Nephron progenitor cell (in vitro differentiated cells): ENCODE results near the gene PASK.

Experiments
- DNase-seq: peaks from one replicate; pipeline ENCODE4 v3.0.0; 2021
- H3K27ac Mint-ChIP-seq: 2 replicates; pipeline ENCODE4 v1.8.0; 2021; ENCODE audit warnings: mild to moderate bottlenecking, moderate library complexity, mixed read lengths
- H3K27me3 Mint-ChIP-seq: 2 replicates; pipeline ENCODE4 v1.8.0; 2021; ENCODE audit warnings: mild to moderate bottlenecking, low read depth, mixed read lengths; ENCODE audit not compliant: poor library complexity
- H3K36me3 Mint-ChIP-seq: 2 replicates; pipeline ENCODE4 v1.8.0; 2021; ENCODE audit warnings: low read depth, mixed read lengths
- H3K4me1 Mint-ChIP-seq: 2 replicates; pipeline ENCODE4 v1.8.0; 2021; ENCODE audit warnings: mixed read lengths
- H3K4me3 Mint-ChIP-seq: 2 replicates; pipeline ENCODE4 v1.8.0; 2021; ENCODE audit warnings: mild to moderate bottlenecking, moderate library complexity, mixed read lengths
- H3K9me3 Mint-ChIP-seq: 2 replicates; pipeline ENCODE4 v1.8.0; 2021; ENCODE audit warnings: mild to moderate bottlenecking, moderate library complexity, mixed read lengths
- TF ChIP-seq, protein P1 (sequence below): fragments of 200-600 bp; sonication (generic); IDR thresholded peaks from 2 replicates; pipeline ENCODE4 v1.5.0; 2021; ENCODE audit warnings: antibody characterized with exemption

PASK gene

DNA sequence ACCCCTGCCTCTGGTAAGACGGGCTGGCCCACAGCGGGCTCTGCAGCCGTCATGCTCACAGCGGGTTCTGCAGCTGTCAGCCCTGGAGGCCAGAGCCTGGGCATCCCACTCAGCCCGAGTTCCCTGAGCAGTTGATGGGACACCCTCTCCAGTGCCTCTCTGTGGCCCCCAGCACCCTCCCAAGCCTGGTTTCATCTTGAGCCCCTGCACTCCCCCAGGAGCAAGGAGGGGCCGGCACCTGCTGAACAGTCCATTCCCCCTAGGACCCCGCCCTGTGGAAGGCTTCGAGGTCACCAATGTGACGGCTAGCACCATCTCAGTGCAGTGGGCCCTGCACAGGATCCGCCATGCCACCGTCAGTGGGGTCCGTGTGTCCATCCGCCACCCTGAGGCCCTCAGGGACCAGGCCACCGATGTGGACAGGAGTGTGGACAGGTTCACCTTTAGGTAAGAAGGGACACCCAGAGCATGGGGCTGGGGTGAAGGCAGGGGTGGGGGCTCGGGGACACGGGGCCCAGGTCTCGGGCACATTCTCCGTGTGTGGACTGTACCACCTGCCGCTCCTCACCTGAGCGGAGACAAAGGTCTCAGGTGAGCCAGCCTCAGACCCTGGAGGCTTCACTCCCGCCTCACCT lies 81.7 kb downstream of the PASK start:
- no peaks in the 10 kb centered on the region for H3K9me3 Mint-ChIP-seq
- no peaks in the 10 kb centered on the region for H3K36me3 Mint-ChIP-seq
- H3K27me3 Mint-ChIP-seq = peaks cover 48% of the 10 kb centered on the region
- H3K4me1 Mint-ChIP-seq = peaks cover 14% of the 10 kb centered on the region
- no peak for DNase-seq
- no peak overlapping the region for H3K27ac Mint-ChIP-seq
- TF ChIP-seq, protein P1, sequence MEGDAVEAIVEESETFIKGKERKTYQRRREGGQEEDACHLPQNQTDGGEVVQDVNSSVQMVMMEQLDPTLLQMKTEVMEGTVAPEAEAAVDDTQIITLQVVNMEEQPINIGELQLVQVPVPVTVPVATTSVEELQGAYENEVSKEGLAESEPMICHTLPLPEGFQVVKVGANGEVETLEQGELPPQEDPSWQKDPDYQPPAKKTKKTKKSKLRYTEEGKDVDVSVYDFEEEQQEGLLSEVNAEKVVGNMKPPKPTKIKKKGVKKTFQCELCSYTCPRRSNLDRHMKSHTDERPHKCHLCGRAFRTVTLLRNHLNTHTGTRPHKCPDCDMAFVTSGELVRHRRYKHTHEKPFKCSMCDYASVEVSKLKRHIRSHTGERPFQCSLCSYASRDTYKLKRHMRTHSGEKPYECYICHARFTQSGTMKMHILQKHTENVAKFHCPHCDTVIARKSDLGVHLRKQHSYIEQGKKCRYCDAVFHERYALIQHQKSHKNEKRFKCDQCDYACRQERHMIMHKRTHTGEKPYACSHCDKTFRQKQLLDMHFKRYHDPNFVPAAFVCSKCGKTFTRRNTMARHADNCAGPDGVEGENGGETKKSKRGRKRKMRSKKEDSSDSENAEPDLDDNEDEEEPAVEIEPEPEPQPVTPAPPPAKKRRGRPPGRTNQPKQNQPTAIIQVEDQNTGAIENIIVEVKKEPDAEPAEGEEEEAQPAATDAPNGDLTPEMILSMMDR = no peak
- H3K4me3 Mint-ChIP-seq = no peak overlapping the region

GRCh38 chr2:241066893-241067341 lies 82.4 kb downstream of the PASK start:
- Mint-ChIP-seq H3K36me3 (no peaks in the 10 kb centered on the region), H3K9me3 (no peaks in the 10 kb centered on the region), H3K27ac (no peak overlapping the region), H3K4me1 (peaks cover 9% of the 10 kb centered on the region), H3K4me3 (no peak overlapping the region), H3K27me3 (peaks cover 52% of the 10 kb centered on the region)
- TF ChIP-seq, protein P1 = no peak
- peak; percentile 75 for DNase-seq

- H3K4me3 Mint-ChIP-seq = no peak overlapping the region
- DNase-seq = no peak
- TF ChIP-seq, protein P1 = no peak
- peak overlapping the region; percentile 80 for H3K27ac Mint-ChIP-seq
- peaks cover 58% of the 10 kb centered on the region for H3K27me3 Mint-ChIP-seq
- H3K36me3 Mint-ChIP-seq = no peaks in the 10 kb centered on the region
- H3K4me1 Mint-ChIP-seq = peaks cover 9% of the 10 kb centered on the region
- H3K9me3 Mint-ChIP-seq = no peaks in the 10 kb centered on the region
Observed at GRCh38 chr2:241066171-241066892, 82.9 kb downstream of the PASK start.

DNA sequence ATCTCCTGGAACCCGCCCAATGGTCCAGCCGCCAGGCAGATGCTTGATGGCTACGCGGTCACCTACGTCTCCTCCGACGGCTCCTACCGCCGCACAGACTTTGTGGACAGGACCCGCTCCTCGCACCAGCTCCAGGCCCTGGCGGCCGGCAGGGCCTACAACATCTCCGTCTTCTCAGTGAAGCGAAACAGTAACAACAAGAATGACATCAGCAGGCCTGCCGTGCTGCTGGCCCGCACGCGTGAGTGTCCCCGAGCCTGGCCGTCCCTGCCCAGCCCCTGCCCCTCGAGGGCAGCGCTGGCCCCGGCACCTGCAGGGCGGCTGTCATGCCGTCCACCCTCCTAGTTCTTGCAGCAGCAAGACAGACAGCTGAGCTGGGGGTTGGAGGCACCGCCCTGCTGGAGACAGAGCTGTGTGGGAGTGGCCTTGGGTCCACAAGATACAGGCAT lies 83.9 kb downstream of the PASK start:
- H3K9me3 Mint-ChIP-seq = no peaks in the 10 kb centered on the region
- TF ChIP-seq, protein P1 = no peak
- no peak overlapping the region for H3K27ac Mint-ChIP-seq
- no peaks in the 10 kb centered on the region for H3K36me3 Mint-ChIP-seq
- H3K27me3 Mint-ChIP-seq = peaks cover 68% of the 10 kb centered on the region
- no peak for DNase-seq
- no peak overlapping the region for H3K4me3 Mint-ChIP-seq
- peaks cover 3% of the 10 kb centered on the region for H3K4me1 Mint-ChIP-seq

GRCh38 chr2:241064802-241065354 lies 84.4 kb downstream of the PASK start:
- TF ChIP-seq, protein P1 = no peak
- H3K4me3 Mint-ChIP-seq = no peak overlapping the region
- H3K27ac Mint-ChIP-seq = no peak overlapping the region

More at GRCh38 chr2:241064802-241065354, 84.4 kb downstream of the PASK start:
- DNase-seq = no peak
- Mint-ChIP-seq H3K27me3 (peaks cover 69% of the 10 kb centered on the region), H3K9me3 (no peaks in the 10 kb centered on the region), H3K4me1 (no peaks in the 10 kb centered on the region), H3K36me3 (no peaks in the 10 kb centered on the region)
